HepG2 (cell line): ENCODE data around the gene BMAL1.

ENCODE experiments used
- CTCF ChIP-seq: sonication (generic); formaldehyde crosslinking; IDR thresholded peaks from 2 replicates; pipeline ENCODE4 v1.5.0; 2020; ENCODE audit warnings: mild to moderate bottlenecking, missing genetic modification reagents, moderate library complexity
- TF ChIP-seq, protein P1 (sequence below): sonication (generic); formaldehyde crosslinking; IDR thresholded peaks from 2 replicates; pipeline ENCODE4 v1.4.0; 2020; ENCODE audit warnings: low read depth, missing genetic modification reagents

DNA sequence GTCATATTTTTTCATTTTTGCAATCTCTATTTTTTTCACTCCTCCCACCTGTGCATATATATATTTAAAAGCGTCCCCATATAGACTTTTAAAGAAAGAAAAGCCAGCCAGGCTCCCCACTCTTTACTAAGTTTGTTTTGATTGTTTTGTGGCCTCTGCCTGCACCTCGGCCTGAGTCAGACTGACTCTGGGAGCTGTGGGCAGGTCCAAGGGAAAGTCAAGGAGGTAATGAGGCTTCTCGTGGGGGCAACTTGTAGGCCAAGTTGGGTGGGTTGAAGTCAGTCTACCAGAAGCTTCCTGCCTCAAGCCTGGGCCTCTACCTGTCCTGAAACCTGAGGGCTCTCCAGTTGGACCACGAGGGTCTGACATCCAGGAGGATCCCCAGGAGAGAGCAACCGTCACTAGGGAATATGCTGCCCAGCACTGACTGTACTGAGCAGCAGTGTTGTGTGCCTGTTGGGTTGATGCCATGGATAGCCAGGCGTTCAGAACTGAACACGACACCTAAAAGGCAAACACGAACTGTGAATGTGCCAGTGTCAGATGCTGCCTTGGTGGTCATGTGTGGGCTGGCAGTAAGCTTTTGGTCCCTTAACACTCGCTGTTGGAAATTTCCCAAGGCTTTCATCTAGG, 58.8 kb downstream of the BMAL1 start:
- no peak for TF ChIP-seq CTCF (CRISPR knock-in tag)
- TF ChIP-seq, protein P1, sequence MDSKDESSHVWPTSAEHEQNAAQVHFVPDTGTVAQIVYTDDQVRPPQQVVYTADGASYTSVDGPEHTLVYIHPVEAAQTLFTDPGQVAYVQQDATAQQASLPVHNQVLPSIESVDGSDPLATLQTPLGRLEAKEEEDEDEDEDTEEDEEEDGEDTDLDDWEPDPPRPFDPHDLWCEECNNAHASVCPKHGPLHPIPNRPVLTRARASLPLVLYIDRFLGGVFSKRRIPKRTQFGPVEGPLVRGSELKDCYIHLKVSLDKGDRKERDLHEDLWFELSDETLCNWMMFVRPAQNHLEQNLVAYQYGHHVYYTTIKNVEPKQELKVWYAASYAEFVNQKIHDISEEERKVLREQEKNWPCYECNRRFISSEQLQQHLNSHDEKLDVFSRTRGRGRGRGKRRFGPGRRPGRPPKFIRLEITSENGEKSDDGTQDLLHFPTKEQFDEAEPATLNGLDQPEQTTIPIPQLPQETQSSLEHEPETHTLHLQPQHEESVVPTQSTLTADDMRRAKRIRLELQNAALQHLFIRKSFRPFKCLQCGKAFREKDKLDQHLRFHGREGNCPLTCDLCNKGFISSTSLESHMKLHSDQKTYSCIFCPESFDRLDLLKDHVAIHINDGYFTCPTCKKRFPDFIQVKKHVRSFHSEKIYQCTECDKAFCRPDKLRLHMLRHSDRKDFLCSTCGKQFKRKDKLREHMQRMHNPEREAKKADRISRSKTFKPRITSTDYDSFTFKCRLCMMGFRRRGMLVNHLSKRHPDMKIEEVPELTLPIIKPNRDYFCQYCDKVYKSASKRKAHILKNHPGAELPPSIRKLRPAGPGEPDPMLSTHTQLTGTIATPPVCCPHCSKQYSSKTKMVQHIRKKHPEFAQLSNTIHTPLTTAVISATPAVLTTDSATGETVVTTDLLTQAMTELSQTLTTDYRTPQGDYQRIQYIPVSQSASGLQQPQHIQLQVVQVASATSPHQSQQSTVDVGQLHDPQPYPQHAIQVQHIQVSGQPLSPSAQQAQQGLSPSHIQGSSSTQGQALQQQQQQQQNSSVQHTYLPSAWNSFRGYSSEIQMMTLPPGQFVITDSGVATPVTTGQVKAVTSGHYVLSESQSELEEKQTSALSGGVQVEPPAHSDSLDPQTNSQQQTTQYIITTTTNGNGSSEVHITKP (CRISPR knock-in tag), result no peak
